Epithelial cell of esophagus (primary cell): Measurements from ENCODE around the gene CDK11A.

Experiments
- DNase-seq: peaks from one replicate; pipeline ENCODE4 v3.0.0; 2010; ENCODE audit warnings: low read depth
- H3K4me3 ChIP-seq: 2 replicates; pipeline ENCODE4 v1.5.1; 2011; ENCODE audit warnings: mild to moderate bottlenecking, low read length, control low read depth
- CTCF ChIP-seq: IDR thresholded peaks from 2 replicates; pipeline ENCODE4 v1.5.1; 2011; ENCODE audit warnings: low read depth, mild to moderate bottlenecking, low read length, control low read depth, inconsistent platforms; ENCODE audit not compliant: insufficient read depth; ENCODE audit errors: missing control alignments

Gene CDK11A

DNA sequence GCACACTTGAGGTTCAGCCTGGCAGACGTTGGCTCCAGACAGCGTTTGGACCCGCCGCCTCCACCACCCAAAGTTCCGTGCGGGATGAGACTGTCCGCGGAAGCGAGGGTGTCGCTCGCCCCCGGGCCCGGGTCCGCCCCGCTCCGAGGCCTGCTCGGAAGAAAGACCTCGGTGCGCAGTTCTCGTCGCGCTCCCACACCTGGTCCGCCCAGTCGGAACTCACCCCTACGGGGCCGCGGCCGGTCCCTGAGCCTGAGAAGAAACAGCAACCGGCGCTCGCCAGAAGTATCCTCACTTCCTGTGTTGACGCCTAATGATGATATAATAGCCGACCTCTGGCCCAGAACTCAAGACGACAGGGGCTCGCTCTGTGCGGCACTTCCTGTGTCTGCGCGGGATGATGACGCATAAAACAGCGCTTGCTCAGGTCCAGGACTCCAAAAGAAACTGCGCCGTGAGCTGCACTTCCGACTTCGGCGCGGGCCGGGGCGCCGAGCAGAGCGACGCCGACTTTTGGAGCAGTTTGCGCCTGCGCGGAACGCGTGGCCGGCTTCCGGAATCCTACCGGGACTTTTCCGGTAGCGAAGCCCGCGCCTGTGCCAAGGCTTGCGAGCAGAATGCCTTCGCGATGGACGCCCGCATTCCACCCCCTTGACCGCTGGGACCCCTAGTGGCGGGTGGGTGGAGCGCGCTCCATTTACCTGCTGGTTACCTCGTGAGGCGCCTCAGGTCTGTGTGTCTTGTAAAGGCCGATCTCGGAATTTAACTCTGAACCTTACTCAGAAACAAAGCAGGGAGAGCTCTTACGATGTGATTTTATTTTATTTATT is at the start of gene CDK11A:
TSS of gene CDK11A (minus strand) at position 323 of the 830 bp plus-strand sequence. CDS start 1,539 bp downstream, outside the sequence.
- DNase-seq, result peak; percentile 100
- peak; percentile 6 for TF ChIP-seq CTCF
- peak within 1 kb of the TSS; percentile 60 for H3K4me3 ChIP-seq

DNA sequence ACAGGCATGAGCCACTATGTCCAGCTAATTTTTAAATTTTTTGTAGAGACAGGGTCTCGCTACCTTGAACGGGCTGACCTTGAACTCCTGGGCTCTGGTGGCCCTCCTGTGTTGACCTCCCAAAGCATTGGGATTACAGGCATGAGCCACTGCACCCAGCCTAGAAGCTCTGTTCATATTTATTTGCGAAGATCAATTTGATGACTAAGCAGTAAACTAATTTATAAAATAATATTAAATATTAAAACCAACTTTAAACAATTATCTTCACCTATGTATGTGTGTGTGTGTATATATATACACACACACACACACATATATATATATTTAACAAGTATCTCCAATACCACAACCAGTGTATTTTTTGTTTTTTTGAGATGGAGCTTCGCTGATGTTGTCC is 49.7 kb upstream of the CDK11A start:
- no peak for DNase-seq
- H3K4me3 ChIP-seq, result no peak overlapping the region
- no peak for TF ChIP-seq CTCF

- no peak for TF ChIP-seq CTCF
- H3K4me3 ChIP-seq, result no peak overlapping the region
- no peak for DNase-seq
Observed at GRCh38 chr1:1771096-1771495, 46.9 kb upstream of the CDK11A start.

- no peak for TF ChIP-seq CTCF
- DNase-seq, result no peak
Observed at GRCh38 chr1:1770102-1770501, 45.9 kb upstream of the CDK11A start.

GRCh38 chr1:1768249-1768992 is 44.3 kb upstream of the CDK11A start:
- no peak overlapping the region for H3K4me3 ChIP-seq
- no peak for TF ChIP-seq CTCF
- no peak for DNase-seq

More at GRCh38 chr1:1770102-1770501, 45.9 kb upstream of the CDK11A start:
- H3K4me3 ChIP-seq, result no peak overlapping the region

GRCh38 chr1:1764876-1765470 is 40.8 kb upstream of the CDK11A start:
- DNase-seq, result no peak
- H3K4me3 ChIP-seq, result no peak overlapping the region
- TF ChIP-seq CTCF, result no peak
